IPS DF 6.9 (cell line): ENCODE data around the gene GNAO1.

ENCODE experiments used
- DNase-seq: peaks from one replicate; pipeline ENCODE4 v3.0.0-alpha.2; 2013; ENCODE audit warnings: low read depth, low spot score
- H3K27ac ChIP-seq: one replicate; pipeline ENCODE4 v1.5.1; 2013; ENCODE audit warnings: low read length, control low read depth
- H3K27me3 ChIP-seq: 2 replicates; pipeline ENCODE4 v1.6.1; 2013; ENCODE audit warnings: mild to moderate bottlenecking, low read length; ENCODE audit not compliant: control insufficient read depth, insufficient read depth
- H3K36me3 ChIP-seq: 2 replicates; pipeline ENCODE4 v1.6.1; 2013; ENCODE audit warnings: low read length; ENCODE audit not compliant: control insufficient read depth, insufficient read depth
- H3K4me1 ChIP-seq: 2 replicates; pipeline ENCODE4 v1.6.1; 2013; ENCODE audit warnings: low read length; ENCODE audit not compliant: control insufficient read depth, insufficient read depth
- H3K4me3 ChIP-seq: 2 replicates; pipeline ENCODE4 v1.5.1; 2013; ENCODE audit warnings: mild to moderate bottlenecking, low read length
- H3K9me3 ChIP-seq: 2 replicates; pipeline ENCODE4 v1.6.1; 2013; ENCODE audit warnings: low read length, inconsistent platforms; ENCODE audit not compliant: control insufficient read depth, insufficient read depth
- WGBS: extraction: QIAGEN DNeasy Blood & Tissue Kit; methylation state at CpG from one replicate; pipeline ENCODE4 v1.1.7; 2013; ENCODE audit warnings: mixed read lengths, missing lambda C conversion rate; ENCODE audit not compliant: insufficient read length, insufficient coverage; 5-methylcytosine and 5-hydroxymethylcytosine counted together

GNAO1 gene

GRCh38 chr16:56274369-56274768 lies 83.1 kb downstream of the GNAO1 start:
- WGBS = no CpG with 5 or more reads among the region's 4 CpGs
- no peak overlapping the region for H3K27ac ChIP-seq
- H3K4me1 ChIP-seq = peaks cover 6% of the 10 kb centered on the region
- no peak for DNase-seq
- H3K27me3 ChIP-seq = no peaks in the 10 kb centered on the region
- H3K36me3 ChIP-seq = no peaks in the 10 kb centered on the region
- no peak overlapping the region for H3K4me3 ChIP-seq
- H3K9me3 ChIP-seq = no peaks in the 10 kb centered on the region

- H3K4me3 ChIP-seq = no peak overlapping the region
- WGBS = no CpG with 5 or more reads among the region's 4 CpGs
- no peaks in the 10 kb centered on the region for H3K36me3 ChIP-seq
- no peaks in the 10 kb centered on the region for H3K27me3 ChIP-seq
- no peaks in the 10 kb centered on the region for H3K9me3 ChIP-seq
- DNase-seq = no peak
- no peak overlapping the region for H3K27ac ChIP-seq
- H3K4me1 ChIP-seq = peaks cover 8% of the 10 kb centered on the region
Observed at GRCh38 chr16:56275076-56275475, 83.8 kb downstream of the GNAO1 start.

- peaks cover 8% of the 10 kb centered on the region for H3K4me1 ChIP-seq
- H3K4me3 ChIP-seq = no peak overlapping the region
- no peak for DNase-seq
- no peak overlapping the region for H3K27ac ChIP-seq
- H3K36me3 ChIP-seq = no peaks in the 10 kb centered on the region
- no peaks in the 10 kb centered on the region for H3K27me3 ChIP-seq
- WGBS = no CpG with 5 or more reads among the region's 9 CpGs
- H3K9me3 ChIP-seq = no peaks in the 10 kb centered on the region
Observed at GRCh38 chr16:56275801-56276200, 84.5 kb downstream of the GNAO1 start.

GRCh38 chr16:56277075-56277474 lies 85.8 kb downstream of the GNAO1 start:
- H3K4me3 ChIP-seq = no peak overlapping the region
- H3K27me3 ChIP-seq = no peaks in the 10 kb centered on the region
- no CpG with 5 or more reads among the region's 5 CpGs for WGBS
- H3K36me3 ChIP-seq = no peaks in the 10 kb centered on the region
- H3K9me3 ChIP-seq = no peaks in the 10 kb centered on the region
- H3K27ac ChIP-seq = no peak overlapping the region
- DNase-seq = no peak
- peaks cover 8% of the 10 kb centered on the region for H3K4me1 ChIP-seq

GRCh38 chr16:56278196-56278855 lies 87.0 kb downstream of the GNAO1 start:
- no peaks in the 10 kb centered on the region for H3K36me3 ChIP-seq
- DNase-seq = no peak
- no peak overlapping the region for H3K27ac ChIP-seq
- no peaks in the 10 kb centered on the region for H3K9me3 ChIP-seq
- no peaks in the 10 kb centered on the region for H3K27me3 ChIP-seq
- H3K4me1 ChIP-seq = peaks cover 14% of the 10 kb centered on the region
- WGBS = no CpG with 5 or more reads among the region's 9 CpGs
- no peak overlapping the region for H3K4me3 ChIP-seq

GRCh38 chr16:56279132-56279531 lies 87.8 kb downstream of the GNAO1 start:
- whole genome bisulfite sequencing = no CpG with 5 or more reads among the region's 8 CpGs

GRCh38 chr16:56279914-56280313 lies 88.6 kb downstream of the GNAO1 start:
- H3K9me3 ChIP-seq = no peaks in the 10 kb centered on the region
- no peaks in the 10 kb centered on the region for H3K36me3 ChIP-seq
- WGBS = no CpG with 5 or more reads among the region's 2 CpGs
- no peak overlapping the region for H3K4me3 ChIP-seq
- DNase-seq = no peak
- H3K27me3 ChIP-seq = no peaks in the 10 kb centered on the region
- peaks cover 18% of the 10 kb centered on the region for H3K4me1 ChIP-seq
- H3K27ac ChIP-seq = no peak overlapping the region

More at GRCh38 chr16:56279132-56279531, 87.8 kb downstream of the GNAO1 start:
- no peak overlapping the region for H3K4me3 ChIP-seq
- peaks cover 14% of the 10 kb centered on the region for H3K4me1 ChIP-seq
- H3K27me3 ChIP-seq = no peaks in the 10 kb centered on the region
- no peaks in the 10 kb centered on the region for H3K9me3 ChIP-seq
- no peak overlapping the region for H3K27ac ChIP-seq
- no peaks in the 10 kb centered on the region for H3K36me3 ChIP-seq
- DNase-seq = no peak

- Histone ChIP-seq H3K27ac (no peak overlapping the region), H3K4me3 (no peak overlapping the region), H3K9me3 (no peaks in the 10 kb centered on the region), H3K27me3 (no peaks in the 10 kb centered on the region), H3K36me3 (no peaks in the 10 kb centered on the region), H3K4me1 (peaks cover 18% of the 10 kb centered on the region)
- no CpG with 5 or more reads among the region's 2 CpGs for WGBS
- DNase-seq = peak; percentile 93
Observed at GRCh38 chr16:56281249-56281805, 90.0 kb downstream of the GNAO1 start.

GRCh38 chr16:56282451-56282850 lies 91.2 kb downstream of the GNAO1 start:
- Histone ChIP-seq H3K4me1 (peaks cover 13% of the 10 kb centered on the region), H3K9me3 (no peaks in the 10 kb centered on the region), H3K4me3 (no peak overlapping the region), H3K27ac (no peak overlapping the region), H3K36me3 (no peaks in the 10 kb centered on the region; the same call in 1 of the 2 replicates), H3K27me3 (no peaks in the 10 kb centered on the region)
- no CpG with 5 or more reads among the region's 3 CpGs for WGBS
- DNase-seq = no peak

GRCh38 chr16:56284521-56284920 lies 93.2 kb downstream of the GNAO1 start:
- Histone ChIP-seq H3K9me3 (no peaks in the 10 kb centered on the region), H3K4me1 (peaks cover 17% of the 10 kb centered on the region)
- WGBS = no CpG with 5 or more reads among the region's 2 CpGs

GRCh38 chr16:56286809-56287208 lies 95.5 kb downstream of the GNAO1 start:
- no CpG with 5 or more reads among the region's 7 CpGs for WGBS
- DNase-seq = no peak
- H3K4me1 ChIP-seq = peaks cover 14% of the 10 kb centered on the region

More at GRCh38 chr16:56284521-56284920, 93.2 kb downstream of the GNAO1 start:
- no peak for DNase-seq
- Histone ChIP-seq H3K27me3 (no peaks in the 10 kb centered on the region), H3K36me3 (no peaks in the 10 kb centered on the region; the same call in 1 of the 2 replicates), H3K4me3 (no peak overlapping the region), H3K27ac (no peak overlapping the region)

More at GRCh38 chr16:56286809-56287208, 95.5 kb downstream of the GNAO1 start:
- no peak overlapping the region for H3K4me3 ChIP-seq
- H3K36me3 ChIP-seq = no peaks in the 10 kb centered on the region; the same call in 1 of the 2 replicates
- no peak overlapping the region for H3K27ac ChIP-seq
- no peaks in the 10 kb centered on the region for H3K27me3 ChIP-seq
- no peaks in the 10 kb centered on the region for H3K9me3 ChIP-seq
